IPS-20b (cell line): ENCODE data around the gene KRTAP10-2.
"Not testable (repeated sequence)": the region's sequence is repeated elsewhere in the genome, so short reads cannot be mapped to it uniquely, and the experiment has no call there.

ENCODE experiments used
- H3K27ac ChIP-seq: one replicate; pipeline ENCODE4 v1.5.1; 2013; ENCODE audit warnings: low read length
- H3K27me3 ChIP-seq: 2 replicates; pipeline ENCODE4 v1.6.1; 2013; ENCODE audit warnings: mild to moderate bottlenecking, low read length, inconsistent platforms; ENCODE audit not compliant: insufficient read depth
- H3K36me3 ChIP-seq: 2 replicates; pipeline ENCODE4 v1.6.1; 2013; ENCODE audit warnings: low read depth, mild to moderate bottlenecking, inconsistent platforms, low read length, moderate library complexity; ENCODE audit not compliant: insufficient read depth
- H3K4me1 ChIP-seq: 2 replicates; pipeline ENCODE4 v1.6.1; 2013; ENCODE audit warnings: mild to moderate bottlenecking, control low read depth, inconsistent platforms, low read length, moderate library complexity; ENCODE audit not compliant: insufficient read depth
- H3K4me3 ChIP-seq: 2 replicates; pipeline ENCODE4 v1.5.1; 2013; ENCODE audit warnings: mild to moderate bottlenecking, low read length, inconsistent platforms
- H3K9ac ChIP-seq: 2 replicates; pipeline ENCODE4 v1.6.1; 2013; ENCODE audit warnings: low read depth, mild to moderate bottlenecking, inconsistent platforms, low read length, moderate library complexity
- H3K9me3 ChIP-seq: 2 replicates; pipeline ENCODE4 v1.6.1; 2013; ENCODE audit warnings: mild to moderate bottlenecking, low read depth, low read length, inconsistent platforms; ENCODE audit not compliant: insufficient read depth

The KRTAP10-2 gene

GRCh38 chr21:44558329-44558675 lies 7.0 kb upstream of the KRTAP10-2 start:
- not testable (repeated sequence) for H3K9me3 ChIP-seq, H3K27ac ChIP-seq, H3K4me3 ChIP-seq, H3K9ac ChIP-seq, H3K36me3 ChIP-seq, H3K4me1 ChIP-seq, H3K27me3 ChIP-seq

- Histone ChIP-seq H3K36me3 (no peaks in the 10 kb centered on the region), H3K9me3 (no peaks in the 10 kb centered on the region), H3K27me3 (no peaks in the 10 kb centered on the region), H3K9ac (no peak overlapping the region), H3K4me3 (no peak overlapping the region), H3K27ac (no peak overlapping the region), H3K4me1 (no peaks in the 10 kb centered on the region)
Observed at GRCh38 chr21:44557491-44558328, 6.4 kb upstream of the KRTAP10-2 start.

- Histone ChIP-seq H3K9ac (no peak overlapping the region), H3K9me3 (no peaks in the 10 kb centered on the region), H3K27me3 (no peaks in the 10 kb centered on the region), H3K4me3 (no peak overlapping the region), H3K36me3 (no peaks in the 10 kb centered on the region), H3K4me1 (no peaks in the 10 kb centered on the region), H3K27ac (no peak overlapping the region)
Observed at GRCh38 chr21:44556879-44557278, 5.6 kb upstream of the KRTAP10-2 start.

GRCh38 chr21:44555200-44555875 lies 4.0 kb upstream of the KRTAP10-2 start:
- no peak overlapping the region for H3K4me3 ChIP-seq
- H3K9ac ChIP-seq = no peak overlapping the region
- no peaks in the 10 kb centered on the region for H3K27me3 ChIP-seq
- no peak overlapping the region for H3K27ac ChIP-seq
- H3K4me1 ChIP-seq = no peaks in the 10 kb centered on the region
- H3K9me3 ChIP-seq = no peaks in the 10 kb centered on the region
- no peaks in the 10 kb centered on the region for H3K36me3 ChIP-seq

GRCh38 chr21:44552681-44553080 lies 1.4 kb upstream of the KRTAP10-2 start:
- Histone ChIP-seq H3K27me3 (no peaks in the 10 kb centered on the region), H3K36me3 (no peaks in the 10 kb centered on the region), H3K9ac (no peak overlapping the region), H3K9me3 (no peaks in the 10 kb centered on the region), H3K27ac (no peak overlapping the region), H3K4me1 (peaks cover 13% of the 10 kb centered on the region; the same call in 1 of the 2 replicates), H3K4me3 (no peak overlapping the region)

GRCh38 chr21:44552136-44552535 lies 831 bp upstream of the KRTAP10-2 start:
- Histone ChIP-seq H3K36me3 (no peaks in the 10 kb centered on the region), H3K9me3 (no peaks in the 10 kb centered on the region), H3K4me3 (no peak overlapping the region), H3K4me1 (peaks cover 13% of the 10 kb centered on the region; the same call in 1 of the 2 replicates), H3K27ac (no peak overlapping the region), H3K9ac (no peak overlapping the region), H3K27me3 (no peaks in the 10 kb centered on the region)

GRCh38 chr21:44550807-44551206 lies 498 bp downstream of the KRTAP10-2 start:
- H3K4me3 ChIP-seq = no peak overlapping the region
- no peaks in the 10 kb centered on the region for H3K36me3 ChIP-seq
- H3K9ac ChIP-seq = no peak overlapping the region
- H3K27me3 ChIP-seq = no peaks in the 10 kb centered on the region
- H3K4me1 ChIP-seq = peaks cover 13% of the 10 kb centered on the region; the same call in 1 of the 2 replicates
- no peak overlapping the region for H3K27ac ChIP-seq
- peaks cover 4% of the 10 kb centered on the region; the same call in 1 of the 2 replicates for H3K9me3 ChIP-seq

- not testable (repeated sequence) for H3K27me3 ChIP-seq
- peaks cover 13% of the 10 kb centered on the region; the same call in 1 of the 2 replicates for H3K4me1 ChIP-seq
Observed at GRCh38 chr21:44550285-44550684, 1.0 kb downstream of the KRTAP10-2 start.

GRCh38 chr21:44549525-44550211 lies 1.6 kb downstream of the KRTAP10-2 start:
- Histone ChIP-seq H3K36me3 (no peaks in the 10 kb centered on the region), H3K4me1 (peaks cover 13% of the 10 kb centered on the region; the same call in 1 of the 2 replicates), H3K9me3 (peaks cover 4% of the 10 kb centered on the region; the same call in 1 of the 2 replicates), H3K27ac (peak overlapping the region; percentile 10), H3K9ac (peak overlapping the region; percentile 73; the same call in 1 of the 2 replicates), H3K27me3 (no peaks in the 10 kb centered on the region), H3K4me3 (no peak overlapping the region)

More at GRCh38 chr21:44550285-44550684, 1.0 kb downstream of the KRTAP10-2 start:
- H3K36me3 ChIP-seq, H3K9me3 ChIP-seq, H3K9ac ChIP-seq, H3K4me3 ChIP-seq, H3K27ac ChIP-seq: not testable (repeated sequence)

- Histone ChIP-seq H3K36me3 (no peaks in the 10 kb centered on the region), H3K9me3 (peaks cover 4% of the 10 kb centered on the region; the same call in 1 of the 2 replicates), H3K4me3 (no peak overlapping the region), H3K27ac (peak overlapping the region; percentile 41), H3K4me1 (peaks cover 13% of the 10 kb centered on the region; the same call in 1 of the 2 replicates), H3K27me3 (no peaks in the 10 kb centered on the region), H3K9ac (peak overlapping the region; percentile 74; the same call in 1 of the 2 replicates)
Observed at GRCh38 chr21:44548922-44549321, 2.4 kb downstream of the KRTAP10-2 start.

GRCh38 chr21:44548381-44548780 lies 2.9 kb downstream of the KRTAP10-2 start:
- H3K27ac ChIP-seq = peak overlapping the region; percentile 41
- peak overlapping the region; percentile 74; the same call in 1 of the 2 replicates for H3K9ac ChIP-seq

More at GRCh38 chr21:44548381-44548780, 2.9 kb downstream of the KRTAP10-2 start:
- peaks cover 13% of the 10 kb centered on the region; the same call in 1 of the 2 replicates for H3K4me1 ChIP-seq
- H3K27me3 ChIP-seq = no peaks in the 10 kb centered on the region
- peaks cover 10% of the 10 kb centered on the region; the same call in 1 of the 2 replicates for H3K9me3 ChIP-seq
- no peaks in the 10 kb centered on the region for H3K36me3 ChIP-seq
- no peak overlapping the region for H3K4me3 ChIP-seq
